ENCODE results near the gene KIF1C. TPM values are rescaled to one million over a fixed set of nuclear protein-coding genes. Genes with fewer than 3 reads are reported as not detected.

Gene KIF1C
- total RNA-seq, 1 donor from 2014 or later, result 51.0 TPM

Other genes with a start within 250 kb of the KIF1C start
- not detected in 2 replicates for gene TM4SF5, start 226.1 kb upstream of the KIF1C start, total RNA-seq
- 0.28 and 0.46 TPM in 2 replicates for gene VMO1, start 211.6 kb upstream of the KIF1C start, total RNA-seq
- not detected in 2 replicates for gene GLTPD2, start 209.0 kb upstream of the KIF1C start, total RNA-seq
- 215 and 220 TPM in 2 replicates for gene PSMB6, start 201.8 kb upstream of the KIF1C start, total RNA-seq
- 22.3 and 26.6 TPM in 2 replicates for gene PLD2, start 190.8 kb upstream of the KIF1C start, total RNA-seq
- 60.9 and 69.7 TPM in 2 replicates for gene MINK1, start 164.6 kb upstream of the KIF1C start, total RNA-seq
- 0.76 and 1.3 TPM in 2 replicates for gene C17orf107, start 98.4 kb upstream of the KIF1C start, total RNA-seq
- gene CHRNE, start 94.9 kb upstream of the KIF1C start, total RNA-seq, result 0.32 and 0.44 TPM in 2 replicates
- gene GP1BA, start 65.7 kb upstream of the KIF1C start, total RNA-seq, result not detected in 2 replicates
- 91.4 and 103 TPM in 2 replicates for gene SLC25A11, start 57.9 kb upstream of the KIF1C start, total RNA-seq
- gene RNF167, start 57.7 kb upstream of the KIF1C start, total RNA-seq, result 112 and 126 TPM in 2 replicates
- gene PFN1, start 49.4 kb upstream of the KIF1C start, total RNA-seq, result 1,460 and 1,475 TPM in 2 replicates
- 45.7 and 47.9 TPM in 2 replicates for gene ENO3, start 46.8 kb upstream of the KIF1C start, total RNA-seq
- 66.5 and 70.4 TPM in 2 replicates for gene SPAG7, start 30.1 kb upstream of the KIF1C start, total RNA-seq
- 90.2 and 92.3 TPM in 2 replicates for gene CAMTA2, start 10.3 kb upstream of the KIF1C start, total RNA-seq
- gene INCA1, start 428 bp upstream of the KIF1C start, total RNA-seq, result 0.43 and 0.53 TPM in 2 replicates
- gene SLC52A1, start 37.5 kb downstream of the KIF1C start, total RNA-seq, result 0.14 TPM in 2 replicates
- 1.4 and 1.9 TPM in 2 replicates for gene ZFP3, start 80.5 kb downstream of the KIF1C start, total RNA-seq
- gene ZNF232, start 113.9 kb downstream of the KIF1C start, total RNA-seq, result 12.4 and 16.5 TPM in 2 replicates
- gene USP6, start 118.1 kb downstream of the KIF1C start, total RNA-seq, result 0.07 TPM in 1 of 2 replicates, not detected in the other
- gene ZNF594, start 193.9 kb downstream of the KIF1C start, total RNA-seq, result 8.0 and 8.9 TPM in 2 replicates
- not detected in 2 replicates for gene SCIMP, start 236.9 kb downstream of the KIF1C start, total RNA-seq

Measured in activated T-helper 2 cell treated with anti-CD3 and anti-CD28 coated beads, Interferon-gamma antibody, Interleukin-2, Interleukin-4, amounts not matched to agents 10 μg/mL and 5 μg/mL and 100 μg/mL, durations not matched to agents 14 hours and 24 hours and 36 hours (primary cell).